Measurements from ENCODE around the gene KHDRBS1. TPM values are rescaled to one million over a fixed set of nuclear protein-coding genes. Genes with fewer than 3 reads are reported as not detected.

KHDRBS1 gene
- total and polyA plus RNA-seq, 9 of the 15 experiments (the other 6 are each of a cell fraction or from before 2014, with no cell fraction given): 48.4 to 257 (median 114) TPM

- TF ChIP-seq GTF3C2 (IDR thresholded peaks at IDR 0.05; ENCODE audit: borderline replicate concordance, extremely low read depth, insufficient read length) (no peak), ZNF445 (CRISPR knock-in tag; IDR thresholded peaks at IDR 0.05; ENCODE audit: low read depth) (no peak), ZZZ3 (IDR thresholded peaks at IDR 0.05) (no peak), ZNF324 (CRISPR knock-in tag; IDR thresholded peaks at IDR 0.05) (0 out of 2 replicates have a peak, but pooled peaks have one; percentile 7), PYGO2 (tag; IDR thresholded peaks at IDR 0.05) (no peak), E2F6 (IDR thresholded peaks at IDR 0.05; ENCODE audit: borderline replicate concordance in 1 of 2, extremely low read depth in 1 of 2, insufficient read depth in 1 of 2, insufficient read length in 1 of 2, low read depth in 1 of 2, low read length in 1 of 2, poor library complexity in 1 of 2, severe bottlenecking in 1 of 2) (peak; percentile 32 to 44), ESRRB (CRISPR knock-in tag; IDR thresholded peaks at IDR 0.05; ENCODE audit: borderline replicate concordance) (no peak)
- TF ChIP-seq, protein P1, sequence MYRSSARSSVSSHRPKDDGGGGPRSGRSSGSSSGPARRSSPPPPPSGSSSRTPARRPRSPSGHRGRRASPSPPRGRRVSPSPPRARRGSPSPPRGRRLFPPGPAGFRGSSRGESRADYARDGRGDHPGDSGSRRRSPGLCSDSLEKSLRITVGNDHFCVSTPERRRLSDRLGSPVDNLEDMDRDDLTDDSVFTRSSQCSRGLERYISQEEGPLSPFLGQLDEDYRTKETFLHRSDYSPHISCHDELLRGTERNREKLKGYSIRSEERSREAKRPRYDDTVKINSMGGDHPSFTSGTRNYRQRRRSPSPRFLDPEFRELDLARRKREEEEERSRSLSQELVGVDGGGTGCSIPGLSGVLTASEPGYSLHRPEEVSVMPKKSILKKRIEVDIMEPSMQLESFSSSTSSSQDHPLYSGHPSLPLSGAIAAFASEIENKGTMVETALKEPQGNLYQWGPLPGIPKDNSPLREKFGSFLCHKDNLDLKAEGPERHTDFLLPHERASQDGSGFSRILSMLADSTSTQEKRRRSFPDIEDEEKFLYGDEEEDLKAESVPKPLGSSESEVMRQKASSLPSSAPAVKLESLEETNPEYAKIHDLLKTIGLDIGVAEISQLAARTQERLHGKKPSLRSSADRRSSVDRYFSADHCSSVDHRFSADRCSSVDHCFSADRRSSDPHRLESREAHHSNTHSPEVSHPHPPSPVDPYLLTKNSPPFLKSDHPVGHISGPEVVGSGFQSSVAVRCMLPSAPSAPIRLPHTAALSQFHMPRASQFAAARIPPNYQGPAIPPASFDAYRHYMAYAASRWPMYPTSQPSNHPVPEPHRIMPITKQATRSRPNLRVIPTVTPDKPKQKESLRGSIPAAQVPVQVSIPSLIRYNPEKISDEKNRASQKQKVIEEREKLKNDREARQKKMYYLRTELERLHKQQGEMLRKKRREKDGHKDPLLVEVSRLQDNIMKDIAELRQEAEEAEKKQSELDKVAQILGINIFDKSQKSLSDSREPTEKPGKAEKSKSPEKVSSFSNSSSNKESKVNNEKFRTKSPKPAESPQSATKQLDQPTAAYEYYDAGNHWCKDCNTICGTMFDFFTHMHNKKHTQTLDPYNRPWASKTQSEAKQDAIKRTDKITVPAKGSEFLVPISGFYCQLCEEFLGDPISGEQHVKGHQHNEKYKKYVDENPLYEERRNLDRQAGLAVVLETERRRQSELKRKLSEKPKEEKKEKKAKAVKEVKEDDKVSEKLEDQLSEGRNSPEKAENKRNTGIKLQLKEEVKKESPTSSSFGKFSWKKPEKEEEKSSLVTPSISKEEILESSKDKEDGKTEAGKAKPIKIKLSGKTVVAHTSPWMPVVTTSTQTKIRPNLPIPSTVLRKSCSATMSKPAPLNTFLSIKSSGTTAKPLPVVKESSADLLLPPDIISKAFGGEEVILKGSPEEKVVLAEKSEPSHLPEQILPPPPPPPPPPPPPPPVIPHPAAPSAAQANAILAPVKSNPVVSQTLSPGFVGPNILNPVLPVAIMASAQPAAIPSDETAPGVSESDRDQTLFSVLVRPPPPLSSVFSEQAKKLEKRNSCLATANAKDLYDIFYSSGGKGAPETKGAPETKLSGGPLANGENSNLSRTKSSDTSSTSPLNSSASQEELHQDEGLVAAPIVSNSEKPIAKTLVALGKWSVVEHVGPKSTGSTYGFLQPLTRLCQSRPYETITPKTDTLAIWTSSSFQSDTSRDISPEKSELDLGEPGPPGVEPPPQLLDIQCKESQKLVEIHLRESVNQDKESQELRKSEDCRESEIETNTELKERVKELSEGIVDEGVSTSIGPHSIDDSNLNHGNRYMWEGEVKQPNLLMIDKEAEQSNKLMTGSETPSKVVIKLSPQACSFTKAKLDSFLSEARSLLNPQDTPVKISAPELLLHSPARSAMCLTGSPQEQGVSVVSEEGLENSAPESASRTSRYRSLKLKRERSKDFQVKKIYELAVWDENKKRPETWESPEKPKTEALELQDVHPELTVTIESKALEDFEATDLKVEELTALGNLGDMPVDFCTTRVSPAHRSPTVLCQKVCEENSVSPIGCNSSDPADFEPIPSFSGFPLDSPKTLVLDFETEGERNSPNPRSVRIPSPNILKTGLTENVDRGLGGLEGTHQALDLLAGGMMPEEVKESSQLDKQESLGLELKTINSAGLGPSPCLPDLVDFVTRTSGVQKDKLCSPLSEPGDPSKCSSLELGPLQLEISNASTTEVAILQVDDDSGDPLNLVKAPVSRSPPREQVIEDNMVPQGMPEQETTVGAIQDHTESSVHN (IDR thresholded peaks at IDR 0.05; ENCODE audit: borderline replicate concordance in 1 of 2, low read depth in 1 of 2): no peak
- TF ChIP-seq, protein P2, sequence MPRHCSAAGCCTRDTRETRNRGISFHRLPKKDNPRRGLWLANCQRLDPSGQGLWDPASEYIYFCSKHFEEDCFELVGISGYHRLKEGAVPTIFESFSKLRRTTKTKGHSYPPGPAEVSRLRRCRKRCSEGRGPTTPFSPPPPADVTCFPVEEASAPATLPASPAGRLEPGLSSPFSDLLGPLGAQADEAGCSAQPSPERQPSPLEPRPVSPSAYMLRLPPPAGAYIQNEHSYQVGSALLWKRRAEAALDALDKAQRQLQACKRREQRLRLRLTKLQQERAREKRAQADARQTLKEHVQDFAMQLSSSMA (CRISPR knock-in tag; IDR thresholded peaks at IDR 0.05): no peak
Measured at GRCh38 chr1:32072622-32073298, 59.1 kb downstream of the KHDRBS1 start, which contains the start of gene TMEM39B (continued).

Measured in K562 (cell line).